ENCODE data around the gene LAIR1.

Gene LAIR1

GRCh38 chr19:54343868-54344267 is 20.9 kb downstream of the LAIR1 start:
- ChIA-PET CTCF (no interaction called here), POLR2A (no interaction called here)
- TF ChIP-seq ZNF624 (tag by site-specific recombination; IDR thresholded peaks at IDR 0.05) (no peak), OVOL3 (tag by site-specific recombination; IDR thresholded peaks at IDR 0.05) (no peak), WT1 (tag by site-specific recombination; IDR thresholded peaks at IDR 0.05) (no peak), ZNF18 (tag by site-specific recombination; IDR thresholded peaks at IDR 0.05) (no peak), ZNF148 (tag by site-specific recombination; IDR thresholded peaks at IDR 0.05; ENCODE audit: borderline replicate concordance) (no peak), MEIS1 (CRISPR knock-in tag; IDR thresholded peaks at IDR 0.05; ENCODE audit: borderline replicate concordance) (no peak), ZEB2 (tag by site-specific recombination; IDR thresholded peaks at IDR 0.05) (no peak), ZBTB11 (tag by site-specific recombination; conservative IDR thresholded peaks at IDR 0.05; ENCODE audit: low read depth) (no peak), ZNF639 (tag by site-specific recombination; IDR thresholded peaks at IDR 0.05) (no peak)
- H3K4me1 ChIP-seq (ENCODE audit: control insufficient read depth, insufficient read depth, low read length) = no peaks in the 10 kb centered on the region
- no peak overlapping the region for H3K27ac ChIP-seq (ENCODE audit: extremely low read depth, low read depth, low read length)
- H3K36me3 ChIP-seq (ENCODE audit: control insufficient read depth in 2 of 2, insufficient read depth in 1 of 2, low read length in 2 of 2) = no peaks in the 10 kb centered on the region
- H3K9me3 ChIP-seq (ENCODE audit: control insufficient read depth, insufficient read depth, low read depth, low read length) = no peaks in the 10 kb centered on the region
- no peak overlapping the region for H3K4me3 ChIP-seq (ENCODE audit: low read depth, low read length)

- CTCF ChIA-PET = interaction anchor here (0.8 to 1.3 kb wide), 5 partner anchors 14 to 75 kb away, joined by 3 to 7 read pairs (median 3); no protein-coding TSS in a partner anchor
- POLR2A ChIA-PET = no interaction called here
- no peak overlapping the region for H3K27ac ChIP-seq (ENCODE audit: extremely low read depth, low read depth, low read length)
Measured at GRCh38 chr19:54341295-54341694, 23.4 kb downstream of the LAIR1 start.

More at GRCh38 chr19:54341295-54341694, 23.4 kb downstream of the LAIR1 start:
- no peak for TF ChIP-seq ZNF175 (tag by site-specific recombination; IDR thresholded peaks at IDR 0.05)
- no peak for TF ChIP-seq ZNF138 (tag by site-specific recombination; IDR thresholded peaks at IDR 0.05; ENCODE audit: borderline replicate concordance)
- TF ChIP-seq ZNF654 (tag by site-specific recombination; IDR thresholded peaks at IDR 0.05; ENCODE audit: low read depth) = no peak
- no peak for TF ChIP-seq ZNF548 (tag by site-specific recombination; IDR thresholded peaks at IDR 0.05)
- no peak for TF ChIP-seq ZNF280C (tag by site-specific recombination; IDR thresholded peaks at IDR 0.05)
- TF ChIP-seq ZNF843 (tag by site-specific recombination; IDR thresholded peaks at IDR 0.05) = no peak
- no peak for TF ChIP-seq ZNF645 (tag by site-specific recombination; IDR thresholded peaks at IDR 0.05)
- no peak for TF ChIP-seq ZNF366 (tag by site-specific recombination; conservative IDR thresholded peaks at IDR 0.05)
- Histone ChIP-seq H3K4me3 (ENCODE audit: low read depth, low read length) (no peak overlapping the region), H3K36me3 (ENCODE audit: control insufficient read depth in 2 of 2, insufficient read depth in 1 of 2, low read length in 2 of 2) (no peaks in the 10 kb centered on the region), H3K4me1 (ENCODE audit: control insufficient read depth, insufficient read depth, low read length) (no peaks in the 10 kb centered on the region), H3K9me3 (ENCODE audit: control insufficient read depth, insufficient read depth, low read depth, low read length) (no peaks in the 10 kb centered on the region)
